PC-9 (cell line): Measurements from ENCODE around the gene RASIP1.

Experiments used
- EZH2 ChIP-seq: fragments of 200-600 bp; sonication (generic); IDR thresholded peaks from 2 replicates; pipeline ENCODE4 v1.8.0; 2017; ENCODE audit warnings: antibody characterized with exemption, low read depth
- TF ChIP-seq, protein P1 (sequence below): fragments of 200-600 bp; sonication (generic); conservative IDR thresholded peaks from 2 replicates; pipeline ENCODE4 v1.6.1; 2017; ENCODE audit warnings: mixed run types, antibody characterized with exemption, mild to moderate bottlenecking, moderate library complexity

DNA sequence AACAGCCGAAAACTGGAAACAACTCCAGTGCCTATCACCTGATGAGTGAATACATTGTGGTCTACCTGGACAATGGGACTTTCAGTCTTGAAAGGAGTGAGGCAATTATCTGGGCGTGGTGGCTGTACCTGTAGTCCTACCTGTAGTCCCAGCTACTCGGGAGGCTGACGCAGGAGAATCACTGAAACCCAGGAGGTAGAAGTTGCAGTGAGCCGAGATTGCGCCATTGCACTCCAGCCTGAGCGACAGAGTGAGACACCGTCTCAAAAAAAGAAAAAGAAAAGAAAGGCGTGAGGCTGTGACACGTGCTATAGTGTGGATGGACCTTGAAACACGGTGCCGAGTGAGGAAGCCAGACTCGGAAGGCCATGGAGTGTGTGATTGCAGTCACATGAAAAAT, 63.5 kb downstream of the RASIP1 start:
- no peak for TF ChIP-seq EZH2
- TF ChIP-seq, protein P1, sequence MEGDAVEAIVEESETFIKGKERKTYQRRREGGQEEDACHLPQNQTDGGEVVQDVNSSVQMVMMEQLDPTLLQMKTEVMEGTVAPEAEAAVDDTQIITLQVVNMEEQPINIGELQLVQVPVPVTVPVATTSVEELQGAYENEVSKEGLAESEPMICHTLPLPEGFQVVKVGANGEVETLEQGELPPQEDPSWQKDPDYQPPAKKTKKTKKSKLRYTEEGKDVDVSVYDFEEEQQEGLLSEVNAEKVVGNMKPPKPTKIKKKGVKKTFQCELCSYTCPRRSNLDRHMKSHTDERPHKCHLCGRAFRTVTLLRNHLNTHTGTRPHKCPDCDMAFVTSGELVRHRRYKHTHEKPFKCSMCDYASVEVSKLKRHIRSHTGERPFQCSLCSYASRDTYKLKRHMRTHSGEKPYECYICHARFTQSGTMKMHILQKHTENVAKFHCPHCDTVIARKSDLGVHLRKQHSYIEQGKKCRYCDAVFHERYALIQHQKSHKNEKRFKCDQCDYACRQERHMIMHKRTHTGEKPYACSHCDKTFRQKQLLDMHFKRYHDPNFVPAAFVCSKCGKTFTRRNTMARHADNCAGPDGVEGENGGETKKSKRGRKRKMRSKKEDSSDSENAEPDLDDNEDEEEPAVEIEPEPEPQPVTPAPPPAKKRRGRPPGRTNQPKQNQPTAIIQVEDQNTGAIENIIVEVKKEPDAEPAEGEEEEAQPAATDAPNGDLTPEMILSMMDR = no peak
